CD4-positive, alpha-beta T cell treated with Interleukin-6 for 4 hours (primary cell): ENCODE results near the gene CALHM1.
A peak's percentile ranks its signal among the peaks of the same experiment; 100 is the strongest.

ENCODE experiments used
- DNase-seq: peaks from one replicate; pipeline ENCODE4 v3.0.0-alpha.2; 2020; ENCODE audit warnings: mixed read lengths

CALHM1 gene

GRCh38 chr10:103454026-103454425 lies 4.7 kb downstream of the CALHM1 start:
- no peak for DNase-seq

- no peak for DNase-seq
Observed at GRCh38 chr10:103452506-103453230, 6.0 kb downstream of the CALHM1 start.

- peak; percentile 73 for DNase-seq
Observed at GRCh38 chr10:103451831-103452505, 6.7 kb downstream of the CALHM1 start, which contains the start of gene CALHM2. Gene CALHM2 (minus strand): TSS chr10:103452370. CDS start chr10:103449941, 2,429 bp downstream.

- DNase-seq, result peak; percentile 74
Observed at GRCh38 chr10:103451091-103451813, 7.4 kb downstream of the CALHM1 start.

- DNase-seq, result no peak
Observed at GRCh38 chr10:103450201-103450695, 8.5 kb downstream of the CALHM1 start.

GRCh38 chr10:103449208-103450144 lies 9.2 kb downstream of the CALHM1 start:
- no peak for DNase-seq

GRCh38 chr10:103448746-103449145 lies 10.0 kb downstream of the CALHM1 start:
- no peak for DNase-seq

- no peak for DNase-seq
Observed at GRCh38 chr10:103447187-103447586, 11.5 kb downstream of the CALHM1 start.

GRCh38 chr10:103445767-103446567 lies 12.7 kb downstream of the CALHM1 start:
- no peak for DNase-seq

GRCh38 chr10:103445366-103445765 lies 13.3 kb downstream of the CALHM1 start:
- no peak for DNase-seq

GRCh38 chr10:103444478-103444877 lies 14.2 kb downstream of the CALHM1 start:
- no peak for DNase-seq

- DNase-seq, result no peak
Observed at GRCh38 chr10:103443475-103444185, 15.1 kb downstream of the CALHM1 start.

- no peak for DNase-seq
Observed at GRCh38 chr10:103442031-103442461, 16.7 kb downstream of the CALHM1 start.

- DNase-seq, result no peak
Observed at GRCh38 chr10:103441611-103442010, 17.1 kb downstream of the CALHM1 start.

- no peak for DNase-seq
Observed at GRCh38 chr10:103441206-103441605, 17.5 kb downstream of the CALHM1 start.

GRCh38 chr10:103440416-103440815 lies 18.3 kb downstream of the CALHM1 start:
- DNase-seq, result no peak

GRCh38 chr10:103439776-103440175 lies 18.9 kb downstream of the CALHM1 start:
- no peak for DNase-seq

- no peak for DNase-seq
Observed at GRCh38 chr10:103433858-103434257, 24.8 kb downstream of the CALHM1 start.

GRCh38 chr10:103431902-103432301 lies 26.8 kb downstream of the CALHM1 start:
- no peak for DNase-seq

GRCh38 chr10:103429647-103430046 lies 29.1 kb downstream of the CALHM1 start:
- DNase-seq, result peak; percentile 45
